Endodermal cell (in vitro differentiated cells): ENCODE results near the gene CELF6. TPM values are rescaled to one million over a fixed set of nuclear protein-coding genes. Genes with fewer than 3 reads are reported as not detected.
A peak's percentile ranks its signal among the peaks of the same experiment; 100 is the strongest.

ENCODE experiments used
- DNase-seq: peaks from one replicate; pipeline ENCODE4 v3.0.0-alpha.2; 2017
- H3K27ac ChIP-seq: 2 replicates; pipeline ENCODE4 v1.5.1; 2013; ENCODE audit warnings: mild to moderate bottlenecking, low read depth, low read length, moderate library complexity
- H3K27me3 ChIP-seq: 2 replicates; pipeline ENCODE4 v1.6.1; 2013; ENCODE audit warnings: mild to moderate bottlenecking, low read length, moderate library complexity; ENCODE audit not compliant: insufficient read depth, control insufficient read depth, poor library complexity, severe bottlenecking
- H3K36me3 ChIP-seq: 2 replicates; pipeline ENCODE4 v1.7.0; 2013; ENCODE audit warnings: mild to moderate bottlenecking, low read length, moderate library complexity; ENCODE audit not compliant: control insufficient read depth, insufficient read depth
- H3K4me1 ChIP-seq: one replicate; pipeline ENCODE4 v1.7.0; 2013; ENCODE audit warnings: low read length; ENCODE audit not compliant: control insufficient read depth, insufficient read depth
- H3K4me3 ChIP-seq: 2 replicates; pipeline ENCODE4 v1.5.1; 2013; ENCODE audit warnings: mild to moderate bottlenecking, low read length, moderate library complexity
- H3K9ac ChIP-seq: 2 replicates; pipeline ENCODE4 v1.6.1; 2013; ENCODE audit warnings: mild to moderate bottlenecking, low read length, moderate library complexity; ENCODE audit not compliant: poor library complexity, severe bottlenecking; ENCODE audit errors: extremely low read depth
- H3K9me3 ChIP-seq: 2 replicates; pipeline ENCODE4 v1.6.1; 2013; ENCODE audit warnings: mild to moderate bottlenecking, low read length, moderate library complexity; ENCODE audit not compliant: control insufficient read depth
- H3K27ac Mint-ChIP-seq: 2 replicates; pipeline ENCODE4 v1.8.0; 2020; ENCODE audit warnings: mixed read lengths
- H3K27me3 Mint-ChIP-seq: 2 replicates; pipeline ENCODE4 v1.8.0; 2021; ENCODE audit warnings: mild to moderate bottlenecking, mixed read lengths; ENCODE audit not compliant: insufficient read depth
- H3K36me3 Mint-ChIP-seq: 2 replicates; pipeline ENCODE4 v1.8.0; 2020; ENCODE audit warnings: low read depth, mixed read lengths
- H3K4me1 Mint-ChIP-seq: 2 replicates; pipeline ENCODE4 v1.8.0; 2020; ENCODE audit warnings: mixed read lengths
- H3K4me3 Mint-ChIP-seq: 2 replicates; pipeline ENCODE4 v1.8.0; 2020; ENCODE audit warnings: mild to moderate bottlenecking, moderate library complexity, mixed read lengths
- H3K9me3 Mint-ChIP-seq: 2 replicates; pipeline ENCODE4 v1.8.0; 2020; ENCODE audit warnings: mild to moderate bottlenecking, mixed read lengths
- CTCF ChIP-seq: fragments of 200-600 bp; sonication (generic); conservative IDR thresholded peaks from 2 replicates; pipeline ENCODE4 v1.5.0; 2021; ENCODE audit warnings: antibody characterized with exemption, mild to moderate bottlenecking
- WGBS, 2 experiments: methylation state at CpG; one replicate each; pipeline versions ENCODE4 v1.1.5 to v1.1.7; 2013; ENCODE audit warnings: missing lambda C conversion rate in 2 of 2, mixed read lengths in 1 of 2; ENCODE audit not compliant: insufficient coverage in 1 of 2, insufficient read length in 1 of 2; 5-methylcytosine and 5-hydroxymethylcytosine counted together
- total RNA-seq, 2 donors: library from RNA; stranded (reverse); fragmentation: NEBNext Ultra II Directional in 1 of 2; extraction: Animal tissue kit (Norgen Biotek cat#: 25700) in 1 of 2; gene quantifications; 2 replicates in 1 of 2; 3 replicates in 1 of 2; pipeline ENCODE4 v1.2.1, GENCODE V29; 2021

Gene CELF6
- total RNA-seq, 2 donors from 2014 or later, result 0.46 to 0.62 TPM

DNA sequence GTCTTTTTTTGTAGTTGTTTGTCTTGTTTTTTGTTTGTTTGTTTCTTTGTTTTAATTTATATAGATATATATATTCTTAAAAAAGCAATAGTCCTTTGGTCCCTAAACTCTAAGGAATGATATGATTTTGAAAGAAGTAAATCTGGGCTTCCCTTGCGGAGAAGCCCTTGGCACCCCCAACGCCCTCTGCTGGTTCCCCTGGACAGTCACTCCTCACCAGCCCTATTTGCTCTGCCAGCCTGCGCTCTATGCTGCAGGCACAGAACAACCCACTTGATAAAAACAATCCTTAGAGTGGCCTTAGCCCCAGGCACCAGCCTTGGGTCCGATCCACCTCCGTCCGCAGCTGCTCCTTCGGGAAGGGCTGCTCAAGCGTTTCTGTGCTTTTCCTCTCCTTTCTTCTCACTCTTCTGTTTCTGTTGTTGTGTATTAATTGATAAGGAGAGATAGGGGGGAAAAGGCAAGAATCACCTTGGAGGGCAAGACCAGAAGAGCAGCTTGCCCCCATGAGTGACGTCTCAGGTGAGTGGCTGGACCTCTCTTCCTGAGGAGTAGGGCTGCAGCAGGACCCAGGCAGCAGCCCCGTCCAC, 33.9 kb downstream of the CELF6 start:
- H3K36me3 Mint-ChIP-seq, result no peaks in the 10 kb centered on the region
- peaks cover 7% of the 10 kb centered on the region for H3K4me1 Mint-ChIP-seq
- no peak overlapping the region for H3K4me3 Mint-ChIP-seq
- Histone ChIP-seq H3K9ac (no peak overlapping the region), H3K9me3 (no peaks in the 10 kb centered on the region), H3K27me3 (peaks cover 12% of the 10 kb centered on the region), H3K27ac (no peak overlapping the region), H3K4me3 (no peak overlapping the region), H3K4me1 (no peaks in the 10 kb centered on the region), H3K36me3 (no peaks in the 10 kb centered on the region)
- 67 to 100% methylated on average over 1 to 9 of the region's 10 CpGs for WGBS, 2 experiments
- H3K27me3 Mint-ChIP-seq, result peaks cover 12% of the 10 kb centered on the region
- TF ChIP-seq CTCF, result peak; percentile 81
- H3K27ac Mint-ChIP-seq, result no peak overlapping the region
- peak; percentile 87 for DNase-seq
- no peaks in the 10 kb centered on the region for H3K9me3 Mint-ChIP-seq

DNA sequence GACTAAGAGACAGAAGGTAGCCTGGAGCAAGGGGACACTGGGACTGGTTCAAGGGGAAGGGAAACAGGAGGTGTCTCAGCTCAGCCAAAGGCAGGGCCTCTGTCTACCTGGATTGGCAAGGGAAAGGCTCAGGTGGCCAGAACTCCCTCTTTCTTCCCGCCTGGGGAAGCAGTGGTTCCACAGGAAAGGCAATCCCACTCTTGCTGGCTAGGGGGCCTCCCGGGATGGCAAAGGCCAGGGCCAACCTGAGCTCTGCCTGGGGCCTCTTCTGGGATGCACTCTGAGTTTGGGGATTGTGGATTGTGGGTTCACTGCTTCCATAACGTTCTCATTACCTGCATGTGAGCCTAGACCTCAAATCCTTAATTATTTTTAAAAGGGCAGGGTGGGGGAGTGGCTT, 34.6 kb downstream of the CELF6 start:
- H3K27ac Mint-ChIP-seq, result no peak overlapping the region
- no peaks in the 10 kb centered on the region for H3K36me3 Mint-ChIP-seq
- no peak overlapping the region for H3K9ac ChIP-seq
- H3K27me3 Mint-ChIP-seq, result peaks cover 7% of the 10 kb centered on the region
- 61% methylated on average over 3 of the region's 3 CpGs; no CpG with 5 or more reads in 1 of the 2 experiments for WGBS, 2 experiments
- no peak for TF ChIP-seq CTCF
- DNase-seq, result peak; percentile 84
- H3K9me3 ChIP-seq, result no peaks in the 10 kb centered on the region
- H3K4me3 ChIP-seq, result no peak overlapping the region
- peaks cover 12% of the 10 kb centered on the region for H3K27me3 ChIP-seq
- H3K4me3 Mint-ChIP-seq, result no peak overlapping the region
- H3K27ac ChIP-seq, result no peak overlapping the region
- H3K36me3 ChIP-seq, result no peaks in the 10 kb centered on the region
- H3K4me1 Mint-ChIP-seq, result peaks cover 7% of the 10 kb centered on the region
- H3K4me1 ChIP-seq, result no peaks in the 10 kb centered on the region
- H3K9me3 Mint-ChIP-seq, result no peaks in the 10 kb centered on the region

GRCh38 chr15:72284781-72285180, 35.2 kb downstream of the CELF6 start:
- H3K4me1 Mint-ChIP-seq, result peaks cover 7% of the 10 kb centered on the region
- no peak for DNase-seq
- Histone ChIP-seq H3K4me3 (no peak overlapping the region), H3K36me3 (no peaks in the 10 kb centered on the region), H3K27me3 (peaks cover 19% of the 10 kb centered on the region), H3K27ac (no peak overlapping the region), H3K9ac (no peak overlapping the region), H3K4me1 (no peaks in the 10 kb centered on the region), H3K9me3 (no peaks in the 10 kb centered on the region)
- H3K4me3 Mint-ChIP-seq, result no peak overlapping the region
- H3K9me3 Mint-ChIP-seq, result no peaks in the 10 kb centered on the region
- peaks cover 8% of the 10 kb centered on the region for H3K27me3 Mint-ChIP-seq
- H3K36me3 Mint-ChIP-seq, result no peaks in the 10 kb centered on the region
- peak overlapping the region; percentile 46 for H3K27ac Mint-ChIP-seq
- no CpG with 5 or more reads among the region's 1 CpG for WGBS, 2 experiments
- no peak for TF ChIP-seq CTCF
